Measurements from ENCODE around the gene LIMA1. TPM values are rescaled to one million over a fixed set of nuclear protein-coding genes. Genes with fewer than 3 reads are reported as not detected.
A peak's percentile ranks its signal among the peaks of the same experiment; 100 is the strongest.

The LIMA1 gene
- total and polyA plus RNA-seq, 9 of the 15 experiments (the other 6 are each of a cell fraction or from before 2014, with no cell fraction given), result 20.2 to 37.8 (median 27.3) TPM

- TF ChIP-seq MXI1 (IDR thresholded peaks at IDR 0.05; ENCODE audit: low read depth, low read length) (no peak), MYNN (IDR thresholded peaks at IDR 0.05) (peak; percentile 100), MYNN (CRISPR knock-in tag; IDR thresholded peaks at IDR 0.05) (peak; percentile 99), NR3C1 (CRISPR knock-in tag; IDR thresholded peaks at IDR 0.05) (no peak), EGR1 (conservative IDR thresholded peaks at IDR 0.05) (peak; percentile 62), NCOR1 (IDR thresholded peaks at IDR 0.05) (peak; percentile 5; the same call in 1 of the 2 replicates), EP400 (IDR thresholded peaks at IDR 0.05) (0 out of 2 replicates have a peak, but pooled peaks have one; percentile 17)
- TF ChIP-seq, protein P1, sequence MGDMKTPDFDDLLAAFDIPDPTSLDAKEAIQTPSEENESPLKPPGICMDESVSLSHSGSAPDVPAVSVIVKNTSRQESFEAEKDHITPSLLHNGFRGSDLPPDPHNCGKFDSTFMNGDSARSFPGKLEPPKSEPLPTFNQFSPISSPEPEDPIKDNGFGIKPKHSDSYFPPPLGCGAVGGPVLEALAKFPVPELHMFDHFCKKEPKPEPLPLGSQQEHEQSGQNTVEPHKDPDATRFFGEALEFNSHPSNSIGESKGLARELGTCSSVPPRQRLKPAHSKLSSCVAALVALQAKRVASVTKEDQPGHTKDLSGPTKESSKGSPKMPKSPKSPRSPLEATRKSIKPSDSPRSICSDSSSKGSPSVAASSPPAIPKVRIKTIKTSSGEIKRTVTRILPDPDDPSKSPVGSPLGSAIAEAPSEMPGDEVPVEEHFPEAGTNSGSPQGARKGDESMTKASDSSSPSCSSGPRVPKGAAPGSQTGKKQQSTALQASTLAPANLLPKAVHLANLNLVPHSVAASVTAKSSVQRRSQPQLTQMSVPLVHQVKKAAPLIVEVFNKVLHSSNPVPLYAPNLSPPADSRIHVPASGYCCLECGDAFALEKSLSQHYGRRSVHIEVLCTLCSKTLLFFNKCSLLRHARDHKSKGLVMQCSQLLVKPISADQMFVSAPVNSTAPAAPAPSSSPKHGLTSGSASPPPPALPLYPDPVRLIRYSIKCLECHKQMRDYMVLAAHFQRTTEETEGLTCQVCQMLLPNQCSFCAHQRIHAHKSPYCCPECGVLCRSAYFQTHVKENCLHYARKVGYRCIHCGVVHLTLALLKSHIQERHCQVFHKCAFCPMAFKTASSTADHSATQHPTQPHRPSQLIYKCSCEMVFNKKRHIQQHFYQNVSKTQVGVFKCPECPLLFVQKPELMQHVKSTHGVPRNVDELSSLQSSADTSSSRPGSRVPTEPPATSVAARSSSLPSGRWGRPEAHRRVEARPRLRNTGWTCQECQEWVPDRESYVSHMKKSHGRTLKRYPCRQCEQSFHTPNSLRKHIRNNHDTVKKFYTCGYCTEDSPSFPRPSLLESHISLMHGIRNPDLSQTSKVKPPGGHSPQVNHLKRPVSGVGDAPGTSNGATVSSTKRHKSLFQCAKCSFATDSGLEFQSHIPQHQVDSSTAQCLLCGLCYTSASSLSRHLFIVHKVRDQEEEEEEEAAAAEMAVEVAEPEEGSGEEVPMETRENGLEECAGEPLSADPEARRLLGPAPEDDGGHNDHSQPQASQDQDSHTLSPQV (IDR thresholded peaks at IDR 0.05), result peak; percentile 83
These were observed 33.7 kb downstream of the LIMA1 start (continued) for GRCh38 chr12:50249464-50250182.
